Stimulated activated CD8-positive, alpha-beta memory T cell treated with anti-CD3 and anti-CD28 coated beads, Interleukin-15, amount 100 ng/mL, for 48 hours (primary cell): ENCODE results near the gene ARHGEF12.

Source experiments
- DNase-seq, 2 donors: peaks; one replicate each; pipeline ENCODE4 v3.0.0-alpha.2; 2020; ENCODE audit warnings: low read depth in 2 of 2

ARHGEF12 gene

DNA sequence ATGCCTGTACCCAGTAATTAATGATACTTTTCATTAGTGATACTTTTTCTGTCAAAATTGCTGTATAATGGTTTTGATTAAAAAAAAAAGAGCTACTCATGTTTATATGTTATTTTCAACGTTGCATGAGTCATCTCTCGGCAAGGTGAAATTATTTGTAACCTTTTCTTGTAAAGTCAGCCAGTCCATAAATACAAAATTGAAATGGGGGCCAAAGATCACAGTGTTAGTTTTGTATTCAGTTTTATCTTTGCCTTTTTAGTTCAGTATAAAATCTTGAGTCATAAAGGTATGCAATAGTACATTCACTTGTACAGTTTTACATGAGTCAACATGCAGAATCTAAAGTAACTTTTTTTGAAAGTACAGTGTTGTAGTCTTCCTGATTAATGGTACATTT is 4.3 kb downstream of the ARHGEF12 start:
- no peak for DNase-seq

DNA sequence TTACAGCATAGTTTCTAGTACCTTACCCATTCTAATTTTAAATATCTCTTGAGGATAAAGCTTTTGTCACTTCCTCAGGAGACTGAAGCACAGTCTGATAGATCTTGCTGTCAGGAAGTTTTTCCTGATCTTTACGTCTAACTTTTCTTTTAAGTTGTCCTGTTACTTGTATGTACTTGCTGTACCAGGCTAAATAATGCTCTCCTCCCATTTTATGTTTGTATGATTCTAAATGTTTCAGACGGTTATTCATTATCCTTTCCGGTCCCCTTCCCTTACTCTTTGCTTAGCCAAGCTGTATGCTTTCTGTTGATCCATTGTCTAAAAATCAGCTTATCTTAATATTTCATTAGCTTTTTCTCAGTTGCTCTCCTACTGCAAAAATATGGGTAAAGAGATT is 6.0 kb downstream of the ARHGEF12 start:
- no peak for DNase-seq

DNA sequence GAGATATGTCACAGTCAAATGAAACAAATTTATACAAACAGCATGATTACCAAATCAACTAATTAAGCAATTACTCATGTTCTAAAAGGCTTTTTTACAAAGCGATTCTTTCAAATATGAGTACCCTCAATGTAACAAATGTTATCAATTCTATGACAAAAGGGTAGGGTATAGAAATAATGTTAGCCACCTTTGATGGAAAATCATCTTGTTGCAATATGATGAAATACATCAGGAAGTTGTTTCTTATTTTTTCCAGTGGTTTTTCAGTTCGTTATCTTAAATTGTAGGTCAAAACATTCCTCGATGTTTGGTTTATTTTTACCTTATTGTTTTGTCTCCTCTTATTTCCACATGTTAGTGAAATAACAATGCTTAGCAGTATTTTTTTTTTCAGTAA is 6.5 kb downstream of the ARHGEF12 start:
- no peak for DNase-seq

DNA sequence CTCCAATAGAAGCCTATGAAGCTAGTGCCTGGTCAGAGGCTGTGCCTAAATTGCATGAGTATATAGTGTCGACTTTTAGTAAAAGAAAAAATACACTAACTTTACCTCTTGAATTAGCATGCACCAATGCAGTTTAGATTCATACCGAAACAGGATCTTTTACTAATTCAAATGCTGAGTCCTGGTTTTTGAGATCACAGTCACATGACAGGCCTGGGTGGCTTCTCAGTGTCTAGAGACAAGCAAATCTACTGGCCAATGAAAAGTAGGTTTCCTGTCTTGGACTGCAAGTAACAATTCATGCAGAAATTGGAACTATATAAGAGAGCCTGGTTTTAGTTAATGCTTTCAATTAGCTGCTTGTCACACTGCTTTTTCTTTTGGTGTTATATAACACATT is 7.2 kb downstream of the ARHGEF12 start:
- no peak for DNase-seq

DNA sequence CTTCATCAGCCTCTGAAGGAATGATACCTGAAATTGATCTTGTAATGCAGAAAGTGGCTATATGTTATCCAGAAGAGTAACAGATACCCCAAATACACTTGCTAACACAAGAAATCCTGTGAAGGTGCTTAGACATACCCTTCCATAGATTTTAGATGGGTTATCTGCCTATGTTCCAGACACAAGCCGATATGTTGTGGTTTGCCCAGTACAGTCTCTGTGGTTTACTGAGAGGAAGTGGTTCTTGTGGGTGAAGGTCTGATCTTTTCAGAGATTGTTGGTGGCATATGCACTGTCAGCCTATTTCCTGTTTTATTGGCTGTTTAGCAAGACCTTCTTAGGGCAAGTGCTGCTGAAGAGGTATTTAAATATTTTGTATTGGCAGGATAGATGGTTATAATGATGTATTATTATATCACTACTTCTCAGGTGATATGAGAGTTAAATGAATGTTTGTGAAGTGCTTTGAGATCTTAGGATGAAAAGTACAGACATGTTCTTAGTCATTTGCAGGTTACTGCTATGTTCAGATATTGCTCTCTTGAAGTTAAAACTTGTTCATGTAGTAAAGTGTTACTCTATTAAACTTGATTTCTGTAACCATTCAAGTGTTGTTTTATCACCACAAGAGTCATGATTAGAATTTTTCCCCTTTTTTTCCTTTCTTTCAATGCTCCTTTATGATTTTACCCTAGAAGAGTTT is 8.2 kb downstream of the ARHGEF12 start:
- DNase-seq: peak in 1 of 2 donors; percentile 28

DNA sequence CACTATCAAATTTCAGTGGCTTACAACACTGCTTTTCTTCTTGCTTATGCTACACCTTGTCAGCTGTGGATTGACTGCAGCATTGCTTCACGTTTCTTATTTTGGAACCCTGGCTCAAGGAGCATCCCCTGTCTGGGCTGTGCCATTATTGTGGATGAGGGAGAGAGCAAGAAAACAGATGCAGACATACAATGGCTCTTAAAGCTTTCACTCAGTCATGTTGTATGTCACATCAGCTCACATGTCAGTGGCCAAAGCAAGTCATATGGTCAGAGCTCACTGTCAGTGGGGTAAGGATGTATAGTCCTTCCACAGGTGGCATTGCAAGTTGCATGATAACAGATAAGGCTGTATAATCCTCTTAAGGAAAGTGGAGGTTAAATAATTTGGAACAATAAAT is 10.0 kb downstream of the ARHGEF12 start:
- no peak for DNase-seq

DNA sequence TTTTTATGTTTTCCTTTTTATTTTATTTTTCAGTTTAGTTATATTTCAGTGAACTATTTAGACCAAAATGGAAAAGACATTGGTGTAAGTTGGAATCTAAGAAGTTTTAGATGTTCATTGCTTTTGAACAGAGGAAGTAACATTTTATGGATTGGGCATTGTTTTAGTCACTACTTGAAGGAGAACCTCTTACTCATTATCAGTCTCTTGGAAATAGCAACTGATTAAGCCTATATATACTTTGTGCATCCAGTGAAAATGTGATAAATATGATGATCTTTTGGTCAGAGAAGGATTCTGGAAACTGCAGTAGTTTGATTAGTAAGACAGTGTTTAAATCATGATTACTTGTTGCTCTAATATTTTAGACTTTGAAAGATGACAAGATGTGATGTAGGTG is 14.4 kb downstream of the ARHGEF12 start:
- DNase-seq: no peak

DNA sequence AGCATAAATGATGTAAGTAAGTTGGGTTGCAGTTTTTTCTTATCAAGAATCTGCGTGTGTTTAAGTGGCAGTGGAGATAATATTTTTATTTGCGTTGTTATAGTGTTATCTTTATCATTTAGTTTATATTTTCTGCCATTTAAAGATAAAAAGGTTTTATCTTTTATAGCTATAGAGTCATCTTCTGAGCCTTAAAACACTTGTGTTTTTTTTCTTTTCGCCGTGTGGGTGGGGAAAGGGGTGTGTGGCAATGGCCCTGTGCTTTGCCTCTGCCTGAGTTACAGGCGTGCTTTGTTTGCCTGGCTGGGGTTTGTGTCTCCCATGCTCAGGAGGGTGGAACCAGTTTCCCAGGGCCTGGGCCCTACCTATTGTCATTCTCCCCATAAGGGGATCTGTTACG is 16.2 kb downstream of the ARHGEF12 start:
- no peak for DNase-seq

DNA sequence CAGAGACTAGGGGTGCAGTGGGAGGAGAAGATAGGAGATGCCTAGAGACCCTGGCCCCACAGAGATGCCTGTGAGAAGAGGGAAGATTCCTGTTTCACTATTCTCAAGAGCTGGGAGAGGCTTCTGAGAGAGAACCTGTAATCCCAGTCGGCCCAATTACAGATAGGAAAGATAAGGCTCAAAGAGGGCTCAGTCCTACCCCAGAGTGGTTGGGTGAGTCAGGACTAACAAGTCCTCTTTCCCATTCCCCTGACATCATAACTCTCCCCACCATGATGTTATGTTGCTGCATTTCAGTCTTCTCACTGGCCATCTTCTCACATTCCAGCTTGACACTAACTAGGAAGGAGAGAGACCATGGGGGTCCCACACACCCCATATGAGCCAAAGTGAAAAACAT is 17.9 kb downstream of the ARHGEF12 start:
- DNase-seq: no peak

DNA sequence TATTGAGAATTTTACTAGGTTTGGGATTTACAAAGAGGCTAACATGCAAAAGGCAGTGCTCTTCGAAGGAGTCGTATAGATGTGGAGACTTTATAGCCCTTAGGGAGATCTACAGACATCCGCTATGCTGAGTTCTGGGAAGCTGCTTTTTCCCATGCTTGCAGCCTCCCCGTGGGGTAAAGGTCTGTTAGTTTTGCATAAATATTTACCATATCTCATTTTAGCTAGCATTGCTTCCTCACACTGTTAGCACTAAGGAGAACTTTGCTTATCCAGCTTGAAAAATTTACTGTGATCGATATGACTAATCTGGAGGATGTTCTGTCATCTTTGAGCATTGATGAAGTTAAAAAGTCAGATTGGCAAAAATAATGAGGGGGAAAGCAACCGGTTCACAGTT is 18.6 kb downstream of the ARHGEF12 start:
- DNase-seq: no peak

DNA sequence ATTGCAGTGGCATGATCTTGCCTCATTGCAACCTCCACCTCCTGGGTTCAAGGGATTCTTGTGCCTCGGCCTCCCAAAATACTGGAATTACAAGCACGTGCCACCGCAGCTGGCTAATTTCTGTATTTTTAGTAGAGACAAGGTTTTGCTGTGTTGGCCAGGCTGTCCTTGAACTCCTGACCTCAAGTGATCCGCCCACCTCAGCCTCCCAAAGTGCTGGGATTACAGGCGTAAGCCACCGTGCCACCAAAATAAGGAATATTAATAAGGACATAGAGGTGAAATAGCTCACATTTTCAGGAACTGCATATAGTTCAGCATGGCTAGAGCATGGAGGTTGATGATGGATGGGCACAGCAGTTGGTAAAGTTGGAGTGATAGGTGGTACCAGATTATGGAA is 21.4 kb downstream of the ARHGEF12 start:
- DNase-seq: no peak

DNA sequence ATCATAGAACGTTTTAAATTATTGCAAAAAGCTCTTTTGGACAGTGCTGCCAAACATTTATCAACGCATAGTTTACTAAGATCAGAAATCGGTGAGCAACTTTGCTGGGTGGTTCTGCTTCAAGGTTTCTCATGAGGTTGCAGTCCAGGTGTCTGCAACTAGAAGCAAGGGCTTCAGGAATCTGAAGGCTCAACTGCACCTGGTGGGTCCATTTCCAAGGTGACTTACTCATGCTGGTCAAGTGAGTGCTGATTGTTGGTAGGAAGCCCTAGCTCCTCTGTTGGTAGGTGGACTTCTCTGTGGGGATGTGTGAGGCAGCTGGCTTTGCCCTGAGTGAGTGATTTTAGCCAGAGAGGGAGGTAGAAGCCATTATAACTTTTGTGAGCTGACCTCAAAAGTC is 22.5 kb downstream of the ARHGEF12 start:
- no peak for DNase-seq

DNA sequence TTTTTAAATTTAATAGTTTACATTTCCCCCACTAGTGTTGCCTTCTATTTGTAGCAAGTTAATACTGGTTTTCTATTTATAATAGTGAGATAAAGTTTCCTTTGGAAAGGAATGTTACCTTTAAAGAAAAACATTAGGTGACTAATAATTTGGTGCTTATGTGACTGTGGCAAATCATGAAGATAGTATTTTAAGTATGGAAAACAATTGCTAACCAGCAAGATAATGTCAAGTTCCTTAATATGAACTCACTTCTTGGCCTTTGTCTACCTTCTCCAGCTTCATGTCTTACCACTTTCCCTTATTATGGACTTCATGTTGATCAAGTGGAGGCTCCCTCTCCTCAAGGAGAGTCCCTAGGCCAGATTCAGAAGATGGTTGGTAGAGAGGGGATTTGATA is 27.2 kb downstream of the ARHGEF12 start:
- no peak for DNase-seq

DNA sequence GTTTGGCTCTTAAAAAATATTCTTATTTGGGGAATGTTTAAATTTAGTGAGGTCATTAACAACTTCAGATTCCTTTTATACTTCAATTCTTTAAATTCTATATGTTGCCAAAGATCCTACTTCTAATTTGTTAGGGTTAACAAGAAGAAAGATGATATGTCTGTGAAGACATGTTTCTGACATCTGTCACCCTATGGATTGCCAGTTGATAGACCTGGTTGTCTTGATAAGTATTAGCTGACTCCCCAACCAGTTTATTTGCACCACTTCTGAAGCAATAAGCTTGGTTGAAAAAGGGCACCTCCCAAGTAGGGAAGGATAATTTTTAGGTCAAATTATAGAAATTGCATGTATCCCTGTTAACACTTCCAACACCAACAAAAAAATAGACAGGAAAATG is 29.3 kb downstream of the ARHGEF12 start:
- DNase-seq: no peak

DNA sequence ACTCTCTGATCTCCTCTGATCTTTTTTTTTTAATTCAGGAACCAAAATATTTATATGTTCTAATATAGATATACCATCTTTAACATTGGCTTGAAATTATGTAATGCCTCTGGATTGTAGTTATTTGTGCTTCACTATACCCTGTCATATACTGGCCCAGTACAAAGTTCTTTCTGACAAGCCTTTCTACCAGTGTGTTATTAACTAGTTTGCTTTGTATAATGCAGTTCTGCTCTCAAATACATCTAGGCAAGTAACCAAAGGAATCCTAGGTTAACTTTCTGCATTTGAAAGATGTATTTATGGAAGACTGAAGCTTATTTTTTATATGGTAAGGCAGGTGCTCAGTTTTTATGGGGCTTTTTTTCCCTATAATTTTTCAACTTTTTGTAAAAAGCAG is 36.1 kb downstream of the ARHGEF12 start:
- DNase-seq: no peak

DNA sequence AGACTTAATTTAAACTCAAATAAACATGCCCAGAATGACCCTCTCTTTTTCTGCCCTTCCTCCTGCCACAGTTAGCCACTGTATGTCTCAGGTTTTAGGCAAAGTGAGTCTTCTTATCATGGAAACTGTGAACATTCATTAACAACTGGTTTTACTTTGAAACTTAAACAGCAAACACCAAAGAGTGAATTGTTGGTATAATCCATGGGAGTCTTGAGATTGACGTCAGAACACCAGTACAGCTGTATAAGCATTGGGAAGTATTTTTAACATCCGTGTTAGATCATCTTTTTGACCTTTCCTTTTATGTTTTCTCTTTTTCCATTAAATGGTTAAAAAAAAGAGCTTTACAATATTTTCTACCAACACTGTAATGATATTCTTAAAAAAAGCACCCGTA is 38.9 kb downstream of the ARHGEF12 start:
- DNase-seq: no peak

DNA sequence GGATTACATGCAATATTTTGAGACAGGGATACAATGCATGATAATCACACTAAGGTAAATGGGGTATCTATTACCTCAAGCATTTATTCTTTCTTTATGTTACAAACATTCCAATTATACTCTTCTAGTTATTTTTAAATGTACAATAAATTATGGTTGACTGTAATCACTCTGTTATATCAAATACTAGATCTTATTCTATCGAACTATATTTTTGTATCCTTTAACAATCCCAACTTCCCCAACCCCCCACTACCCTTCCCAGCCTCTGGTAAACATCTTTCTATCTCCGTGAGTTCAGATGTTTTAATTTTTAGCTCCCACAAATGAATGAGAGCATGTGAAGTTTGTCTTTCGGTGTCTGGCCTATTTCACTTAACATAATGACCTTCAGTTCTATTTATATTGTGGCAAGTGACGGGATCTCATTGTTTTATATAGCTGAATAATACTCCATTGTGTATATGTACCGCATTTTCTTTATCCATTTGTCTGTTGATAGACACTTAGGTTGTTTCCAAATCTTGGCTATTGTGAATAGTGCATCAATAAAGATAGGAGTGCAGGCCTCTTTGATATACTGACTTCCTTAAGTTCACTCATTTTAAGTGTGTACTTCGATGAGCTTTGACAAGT is 40.5 kb downstream of the ARHGEF12 start:
- DNase-seq: no peak

DNA sequence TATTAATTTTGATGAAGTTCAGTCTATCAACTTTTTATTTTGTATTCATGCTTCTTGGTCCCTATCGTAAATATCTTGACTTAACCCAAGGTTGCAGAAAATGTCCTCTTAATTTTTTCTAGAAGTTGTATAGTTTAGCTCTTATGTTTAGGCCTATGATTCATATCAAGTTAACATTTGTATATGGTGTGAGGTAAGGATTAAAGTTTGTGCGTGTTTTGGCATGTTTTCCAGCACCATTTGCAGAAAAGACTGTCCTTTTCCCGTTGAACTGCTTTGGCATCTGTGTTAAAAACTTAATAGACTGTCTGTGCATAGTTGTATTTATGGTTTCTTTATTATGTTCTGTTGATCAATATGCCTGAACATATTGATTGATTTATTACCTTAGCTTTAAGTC is 42.3 kb downstream of the ARHGEF12 start:
- no peak for DNase-seq

DNA sequence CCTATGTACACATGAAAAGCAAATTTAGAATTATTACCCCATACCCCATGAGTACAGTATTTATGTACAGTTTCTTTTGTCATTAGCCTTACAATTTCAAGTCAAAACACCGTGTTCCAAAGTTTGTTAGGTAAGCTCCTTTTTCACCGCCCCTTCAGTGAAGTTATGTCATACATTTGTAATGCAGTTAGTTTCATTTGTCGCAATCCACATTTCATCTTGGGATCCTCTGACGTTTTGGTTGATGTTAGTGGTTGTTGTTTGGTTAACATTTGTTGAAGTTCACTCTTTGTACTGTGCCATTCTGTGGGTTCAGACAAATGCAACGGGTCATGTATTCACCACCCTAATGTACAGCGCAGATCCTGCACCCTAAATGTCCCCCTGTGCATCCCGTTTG is 45.2 kb downstream of the ARHGEF12 start:
- no peak for DNase-seq

DNA sequence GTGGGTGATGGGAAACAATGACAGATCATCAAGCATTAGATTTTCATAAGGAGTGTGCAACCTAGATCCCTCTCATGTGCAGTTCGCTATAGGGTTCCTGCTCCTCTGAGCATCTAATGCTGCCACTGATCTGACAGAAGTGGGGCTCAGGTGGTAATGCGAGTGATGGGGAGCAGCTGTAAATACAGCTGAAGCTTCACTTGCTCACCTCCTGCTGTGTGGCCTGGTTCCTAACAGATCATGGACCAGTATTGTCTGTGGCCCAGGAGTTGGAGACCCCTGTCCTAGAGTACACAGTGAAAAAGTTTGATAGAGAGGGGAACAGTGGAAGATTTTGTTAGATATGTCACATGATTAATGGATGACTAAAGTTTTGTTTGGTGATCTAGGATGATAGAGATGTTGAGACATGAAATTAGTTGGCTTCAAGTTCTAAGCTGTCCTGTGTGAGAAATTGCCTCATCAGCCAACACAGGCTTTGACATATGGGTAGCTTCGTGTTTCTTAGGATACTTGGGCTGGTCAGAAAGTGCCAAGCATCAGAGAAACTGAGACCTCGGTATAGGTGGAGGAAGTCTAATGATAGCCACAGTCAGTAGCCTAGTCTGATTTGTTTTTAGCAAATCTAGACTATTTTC is 47.4 kb downstream of the ARHGEF12 start:
- DNase-seq: no peak

DNA sequence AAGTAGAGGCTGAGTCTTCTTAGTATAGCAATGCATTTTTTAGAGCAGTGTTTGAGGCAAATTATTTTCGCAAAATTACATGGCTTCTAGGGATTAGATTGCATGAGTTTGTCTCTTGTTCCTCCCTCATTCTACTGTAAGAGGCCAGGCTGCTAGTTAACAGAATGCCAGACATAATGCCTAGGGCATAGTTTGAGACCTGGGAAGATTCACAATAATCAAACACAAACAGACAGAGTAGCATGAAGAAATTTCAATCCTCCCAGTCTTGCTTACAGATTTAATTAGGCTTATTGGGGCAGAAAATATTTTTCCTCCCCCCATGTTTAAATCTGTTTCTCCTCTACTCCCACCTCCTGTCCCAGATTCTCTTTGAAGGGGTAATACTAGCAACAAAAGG is 48.3 kb downstream of the ARHGEF12 start:
- DNase-seq: no peak

DNA sequence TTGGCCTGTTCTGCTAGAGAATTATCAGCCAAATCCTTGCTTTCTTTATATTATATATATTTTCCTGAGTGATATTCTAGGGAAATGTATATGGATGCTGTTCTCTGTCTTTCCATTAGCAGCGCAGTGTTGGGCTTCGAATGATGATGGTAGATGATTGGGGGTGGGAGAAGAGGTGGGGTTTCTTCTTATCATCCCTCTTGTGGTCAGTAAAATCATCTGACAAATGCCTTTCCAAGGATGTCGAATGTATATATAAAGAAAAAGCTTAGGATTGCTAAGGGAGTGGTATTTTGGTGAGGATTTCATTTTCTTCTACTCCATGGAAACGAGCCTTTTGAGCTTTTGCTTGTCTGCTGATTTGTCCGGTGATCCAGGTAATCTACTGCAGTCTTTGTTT is 48.9 kb downstream of the ARHGEF12 start:
- DNase-seq: no peak

DNA sequence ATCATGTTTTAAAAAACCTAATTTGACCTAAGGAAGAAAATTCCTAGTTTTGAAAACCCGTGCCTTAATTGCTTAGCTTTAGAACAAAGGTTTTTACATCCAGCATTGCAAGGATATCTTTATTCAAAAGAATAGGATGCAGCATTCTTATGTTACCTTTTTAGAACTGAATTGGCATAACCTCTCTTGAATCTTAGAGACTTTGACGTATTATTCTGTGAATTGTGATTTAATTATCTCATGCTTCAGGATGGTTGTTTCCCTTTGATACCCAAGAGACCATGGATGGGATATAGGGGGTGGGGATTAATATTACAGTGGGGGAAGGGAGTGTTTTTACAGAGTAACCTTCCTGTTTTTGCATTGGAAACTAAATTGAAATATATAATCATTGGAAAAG is 49.4 kb downstream of the ARHGEF12 start:
- DNase-seq: no peak
